Mucosa of gallbladder (tissue), 1 donor: ENCODE measurements around the gene FLII. TPM values are rescaled to one million over a fixed set of nuclear protein-coding genes. Genes with fewer than 3 reads are reported as not detected.

ENCODE experiments used
- DNase-seq: peaks from one replicate; pipeline ENCODE4 v3.0.0-alpha.2; 2020; ENCODE audit warnings: low spot score
- total RNA-seq: library from RNA; stranded (reverse); gene quantifications from one replicate; pipeline ENCODE4 v1.2.1, GENCODE V29; 2021
- donor health status: DM: no; HTN: no; CAD: no.

The FLII gene
- total RNA-seq, 1 donor from 2014 or later = 290 TPM

GRCh38 chr17:18260332-18261145 is 2.0 kb upstream of the FLII start, which contains the start of gene MIEF2:
Gene MIEF2, plus strand, starts transcription at chr17:18260662. Its CDS starts 2,059 bp downstream, at chr17:18262721.
- peak; percentile 96 for DNase-seq

- DNase-seq = no peak
Measured at GRCh38 chr17:18259621-18260331, 1.2 kb upstream of the FLII start.

- DNase-seq = peak; percentile 51
Measured at GRCh38 chr17:18257982-18258355, 569 bp downstream of the FLII start.

GRCh38 chr17:18257268-18257981 is 1.1 kb downstream of the FLII start:
- peak; percentile 37 for DNase-seq

GRCh38 chr17:18256776-18257175 is 1.8 kb downstream of the FLII start:
- no peak for DNase-seq

GRCh38 chr17:18256351-18256750 is 2.2 kb downstream of the FLII start:
- no peak for DNase-seq

- no peak for DNase-seq
Measured at GRCh38 chr17:18254888-18255649, 3.5 kb downstream of the FLII start.

GRCh38 chr17:18253947-18254821 is 4.4 kb downstream of the FLII start:
- no peak for DNase-seq

- DNase-seq = no peak
Measured at GRCh38 chr17:18253187-18253884, 5.2 kb downstream of the FLII start.

DNA sequence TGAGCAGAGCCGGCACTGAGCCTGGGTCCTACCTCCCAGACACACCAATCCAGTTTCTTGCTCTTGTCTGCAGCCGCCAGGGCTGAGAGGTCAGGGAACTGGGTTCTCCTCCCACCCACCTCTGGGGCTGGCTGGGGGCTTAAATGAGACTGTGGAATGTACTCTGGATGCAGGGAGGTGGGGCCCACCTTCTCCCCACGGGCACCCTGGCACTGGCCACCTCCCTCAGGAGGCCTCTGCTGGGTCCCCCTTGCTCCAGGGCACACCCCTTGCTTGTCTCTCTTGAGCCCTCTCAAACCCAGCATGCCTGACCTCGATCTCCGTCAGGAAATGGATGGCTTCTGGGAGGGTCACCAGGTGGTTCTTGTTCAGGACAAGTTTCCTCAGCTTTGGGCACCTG is 6.4 kb downstream of the FLII start:
- no peak for DNase-seq

- DNase-seq = no peak
Measured at GRCh38 chr17:18251204-18251603, 7.3 kb downstream of the FLII start.

GRCh38 chr17:18250708-18251107 is 7.8 kb downstream of the FLII start:
- no peak for DNase-seq

- no peak for DNase-seq
Measured at GRCh38 chr17:18250259-18250658, 8.3 kb downstream of the FLII start.

DNA sequence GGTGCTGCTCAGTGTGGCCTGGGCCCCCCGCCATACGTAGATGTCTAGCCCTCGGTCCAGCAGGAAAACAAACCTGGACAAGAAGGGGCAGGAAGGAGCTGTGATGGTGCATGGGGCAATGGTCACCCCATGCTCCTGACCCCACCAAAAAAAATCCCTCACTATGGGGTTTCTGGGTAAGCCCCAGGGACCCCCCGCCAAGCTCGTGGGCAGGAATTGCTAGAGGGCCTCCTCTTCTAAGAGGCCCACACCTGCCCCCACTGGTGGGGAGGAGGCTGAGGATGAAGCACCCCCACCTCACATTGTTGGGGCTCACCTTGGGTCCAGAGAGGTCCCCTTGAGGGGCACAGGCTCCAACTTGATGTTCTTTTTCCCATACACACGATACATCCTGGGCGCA is 9.7 kb downstream of the FLII start:
- DNase-seq = no peak

GRCh38 chr17:18248300-18248731 is 10.2 kb downstream of the FLII start:
- DNase-seq = peak; percentile 63

- DNase-seq = no peak
Measured at GRCh38 chr17:18247613-18248001, 10.9 kb downstream of the FLII start.

DNA sequence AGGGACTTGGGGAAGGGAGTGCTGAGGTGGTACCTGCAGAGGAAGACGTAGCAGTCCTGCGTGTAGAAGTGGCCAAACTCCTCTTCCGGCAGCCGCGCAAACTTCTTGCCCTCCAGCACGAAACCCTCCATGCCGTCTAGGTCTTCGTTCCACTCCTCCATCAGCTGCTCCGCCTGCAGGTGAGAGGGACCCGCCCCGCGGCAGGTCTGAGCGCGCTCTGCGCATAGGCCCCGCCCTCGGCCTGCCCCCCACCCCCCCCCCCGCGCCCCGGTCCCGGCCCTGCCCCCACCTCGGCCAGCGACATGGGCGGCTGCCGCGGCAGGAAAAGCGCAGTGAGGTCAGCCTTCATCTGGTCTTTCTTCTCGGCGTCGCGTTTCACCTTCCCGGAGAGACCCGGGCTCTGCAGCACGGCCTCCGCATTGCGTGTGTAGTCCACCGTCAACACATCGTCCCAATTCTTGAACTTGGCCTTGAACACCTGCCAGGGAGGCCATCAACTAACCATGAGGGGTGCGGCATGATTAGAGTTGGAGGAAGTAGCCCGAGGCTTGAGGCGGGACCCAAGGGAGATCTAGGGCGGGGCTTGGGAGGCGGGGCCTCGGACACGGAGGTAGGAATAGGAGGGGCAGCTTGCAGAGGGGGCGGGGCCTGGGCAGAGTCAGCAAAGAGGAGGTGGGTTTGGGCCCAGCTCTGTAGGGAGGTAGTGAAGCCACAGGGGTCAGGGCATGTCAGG is 11.5 kb downstream of the FLII start:
- peak; percentile 82 for DNase-seq

DNA sequence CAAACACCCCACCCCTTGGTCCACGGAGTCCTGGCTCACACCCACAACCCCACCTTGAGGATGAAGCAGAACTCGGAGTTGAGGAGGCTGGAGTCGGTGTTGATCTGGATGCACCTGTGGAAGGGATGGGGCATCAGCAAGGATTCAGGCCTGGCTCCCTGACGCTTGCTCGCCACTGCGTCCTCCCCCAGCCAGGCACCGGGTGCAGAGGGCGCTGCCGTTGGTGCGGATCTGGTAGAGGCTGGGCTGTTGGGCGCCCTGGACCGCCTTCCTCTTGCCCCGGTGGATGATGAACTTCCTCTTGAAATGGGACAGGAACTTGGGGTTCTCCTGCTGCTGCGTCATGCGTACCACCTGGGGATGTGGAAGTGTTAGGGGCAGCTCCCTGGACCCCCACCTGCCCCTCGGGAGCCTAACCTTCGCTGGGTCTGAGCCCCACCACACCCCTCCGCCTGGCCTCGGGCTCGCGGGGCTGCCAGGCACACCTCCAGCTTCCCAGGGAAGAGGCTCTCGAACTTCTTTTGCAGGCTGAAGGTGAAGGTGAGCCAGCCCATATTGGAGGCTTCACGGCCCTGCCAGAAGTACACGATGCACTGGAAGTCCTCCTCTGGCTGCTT is 12.3 kb downstream of the FLII start:
- no peak for DNase-seq
